SK-N-MC (cell line): ENCODE results near the gene OR8H1.

Source experiments
- DNase-seq: peaks from one replicate; pipeline ENCODE4 v3.0.0-alpha.2; 2011; ENCODE audit warnings: low read depth, low spot score
- H3K27ac ChIP-seq: fragments of 200-600 bp; sonication (generic); 2 replicates; pipeline ENCODE4 v1.5.1; 2016; ENCODE audit warnings: mixed run types
- H3K36me3 ChIP-seq: fragments of 200-600 bp; sonication (generic); 2 replicates; pipeline ENCODE4 v1.6.1; 2017; ENCODE audit warnings: antibody characterized with exemption, low read length, mixed read lengths; ENCODE audit not compliant: insufficient read depth
- H3K4me3 ChIP-seq: fragments of 200-600 bp; sonication (generic); 2 replicates; pipeline ENCODE4 v1.5.1; 2016
- H3K9ac ChIP-seq: fragments of 200-600 bp; sonication (generic); 2 replicates; pipeline ENCODE4 v1.8.0; 2017; ENCODE audit warnings: mixed run types, mixed read lengths; ENCODE audit not compliant: insufficient read length
- H3K9me3 ChIP-seq: fragments of 200-600 bp; sonication (generic); 2 replicates; pipeline ENCODE4 v1.6.1; 2017; ENCODE audit warnings: low read depth, mild to moderate bottlenecking, antibody characterized with exemption, low read length, moderate library complexity, mixed read lengths
- EZH2 ChIP-seq: fragments of 200-600 bp; sonication (generic); IDR thresholded peaks from one replicate; pipeline ENCODE4 v1.6.1; 2017; ENCODE audit warnings: antibody characterized with exemption
- FOXP2 ChIP-seq: optimal IDR thresholded peaks from 2 replicates; pipeline ENCODE3; 2011; ENCODE audit warnings: mild to moderate bottlenecking, moderate library complexity; ENCODE audit not compliant: insufficient read depth; ENCODE audit errors: extremely low read length, control extremely low read depth
- POLR2AphosphoS5 ChIP-seq: IDR thresholded peaks from 2 replicates; pipeline ENCODE4 v1.6.1; 2012; ENCODE audit warnings: mild to moderate bottlenecking, low read depth, low read length, borderline replicate concordance

The OR8H1 gene

GRCh38 chr11:56251954-56252353 is 40.1 kb downstream of the OR8H1 start, which contains the start of gene OR5T3:
Gene OR5T3, plus strand, starts transcription at chr11:56252254. Its CDS starts 0 bp downstream, at chr11:56252254.
- no peak within 1 kb of the TSS for H3K4me3 ChIP-seq
- no peak for TF ChIP-seq POLR2AphosphoS5
- TF ChIP-seq FOXP2 = no peak
- no peak for TF ChIP-seq EZH2
- DNase-seq = no peak
- no peaks in the 10 kb centered on the region for H3K36me3 ChIP-seq
- H3K9ac ChIP-seq = no peak within 1 kb of the TSS
- H3K9me3 ChIP-seq = no peaks in the 10 kb centered on the region
- no peak within 1 kb of the TSS for H3K27ac ChIP-seq
